CD4-positive, alpha-beta T cell (primary cell): Measurements from ENCODE around the gene TRAPPC6A. TPM values are rescaled to one million over a fixed set of nuclear protein-coding genes. Genes with fewer than 3 reads are reported as not detected.

ENCODE experiments used
- ATAC-seq: fragments of 200-7000 bp; cut with Tn5 transposase; one replicate; pipeline ENCODE4 v1.10.0; 2022; ENCODE audit warnings: mild to moderate bottlenecking; ENCODE audit not compliant: poor library complexity
- CTCF ChIA-PET: fragments of 350-600 bp; sonication (Branson Sonifier 250); formaldehyde crosslinking; loops from one replicate; lab custom pipeline; 2021; ENCODE audit warnings: antibody characterized with exemption, inconsistent platforms; lab: Charles Lee
- POLR2A ChIA-PET: fragments of 350-600 bp; sonication (Branson Sonifier 250); formaldehyde crosslinking; loops from one replicate; lab custom pipeline; 2021; ENCODE audit warnings: antibody characterized with exemption, inconsistent platforms; lab: Charles Lee
- DNase-seq, 14 experiments: peaks; one replicate each; pipeline ENCODE4 v3.0.0-alpha.2; 2013 to 2020; ENCODE audit warnings: mixed read lengths in 2 of 14
- H3K27ac ChIP-seq, 2 donors: one replicate each; pipeline versions ENCODE4 v1.5.1 to v1.7.0; 2013; ENCODE audit warnings: low read length in 2 of 2, low read depth in 1 of 2, mild to moderate bottlenecking in 1 of 2
- H3K27me3 ChIP-seq, 2 experiments: 1 replicate in 1 of 2; 2 replicates in 1 of 2; pipeline versions ENCODE4 v1.6.1 to v1.7.0; 2013; ENCODE audit warnings: low read length in 2 of 2, control low read depth in 1 of 2, mild to moderate bottlenecking in 1 of 2, moderate library complexity in 1 of 2; ENCODE audit not compliant: insufficient read depth in 2 of 2, control insufficient read depth in 1 of 2
- H3K36me3 ChIP-seq: one replicate; pipeline ENCODE4 v1.6.1; 2013; ENCODE audit warnings: low read length, control low read depth; ENCODE audit not compliant: insufficient read depth
- H3K4me1 ChIP-seq: one replicate; pipeline ENCODE4 v1.6.1; 2013; ENCODE audit warnings: low read length, control low read depth; ENCODE audit not compliant: insufficient read depth
- H3K4me3 ChIP-seq: one replicate; pipeline ENCODE4 v1.5.1; 2013; ENCODE audit warnings: mild to moderate bottlenecking, low read length, moderate library complexity
- H3K9me3 ChIP-seq, 2 experiments: 1 replicate in 1 of 2; 2 replicates in 1 of 2; pipeline versions ENCODE4 v1.6.1 to v1.7.0; 2013; ENCODE audit warnings: low read length in 2 of 2, mild to moderate bottlenecking in 2 of 2, control low read depth in 1 of 2, moderate library complexity in 1 of 2; ENCODE audit not compliant: control insufficient read depth in 1 of 2, insufficient read depth in 1 of 2
- H3K27ac Mint-ChIP-seq: one replicate; pipeline ENCODE4 v1.8.0; 2020; ENCODE audit warnings: mixed read lengths
- H3K27me3 Mint-ChIP-seq: one replicate; pipeline ENCODE4 v1.8.0; 2021; ENCODE audit warnings: mixed read lengths
- H3K36me3 Mint-ChIP-seq: one replicate; pipeline ENCODE4 v1.8.0; 2021; ENCODE audit warnings: low read depth, mixed read lengths
- H3K4me1 Mint-ChIP-seq: one replicate; pipeline ENCODE4 v1.8.0; 2021; ENCODE audit warnings: low read depth, mixed read lengths
- H3K4me3 Mint-ChIP-seq: one replicate; pipeline ENCODE4 v1.8.0; 2020; ENCODE audit warnings: mild to moderate bottlenecking, mixed read lengths
- H3K9me3 Mint-ChIP-seq: one replicate; pipeline ENCODE4 v1.8.0; 2020; ENCODE audit warnings: mixed read lengths
- CTCF ChIP-seq: fragments of 200-600 bp; IDR thresholded peaks from one replicate; pipeline ENCODE4 v1.8.0; 2022; ENCODE audit warnings: antibody characterized with exemption, mild to moderate bottlenecking
- intact Hi-C, 2 experiments: fragments of 100-400 bp; cut with DNase I in 1 of 2; cut with micrococcal nuclease in 1 of 2; formaldehyde crosslinking; loops; one replicate each; pipeline versions ENCODE4 v1.15.1 to v1.9.0; 2023 to 2025; cut with DNase I, micrococcal nuclease
- total RNA-seq, 174 experiments: library from RNA in 2 of 174; stranded (reverse) in 2 of 174; gene quantifications; one replicate each; pipeline ENCODE4 v1.2.3 and lab custom pipeline; 2021 to 2026

The TRAPPC6A gene
- total RNA-seq, 2 experiments from 2014 or later: 32.0 to 38.8 TPM

- ATAC-seq: no peak
- H3K4me3 Mint-ChIP-seq: peak overlapping the region; percentile 7
- peaks cover 29% of the 10 kb centered on the region for H3K4me1 Mint-ChIP-seq
- no peaks in the 10 kb centered on the region for H3K27me3 ChIP-seq
- peaks cover 57% of the 10 kb centered on the region for H3K4me1 ChIP-seq
- no peak for DNase-seq
- no peaks in the 10 kb centered on the region for H3K9me3 Mint-ChIP-seq
- H3K27me3 Mint-ChIP-seq: no peaks in the 10 kb centered on the region
- TF ChIP-seq CTCF: no peak
- H3K9me3 ChIP-seq: no peaks in the 10 kb centered on the region
- H3K36me3 ChIP-seq: peaks cover 2% of the 10 kb centered on the region
- H3K36me3 Mint-ChIP-seq: no peaks in the 10 kb centered on the region
- H3K4me3 ChIP-seq: no peak overlapping the region
- intact Hi-C loops: no loop called here
- POLR2A ChIA-PET: interaction anchor here (0.8 kb wide), 1 partner anchor 11 kb away, joined by 3 read pairs; the partner anchor contains the start of gene TRAPPC6A
- H3K27ac ChIP-seq: no peak overlapping the region
- CTCF ChIA-PET: no interaction called here
- peak overlapping the region; percentile 7 for H3K27ac Mint-ChIP-seq
Observed at GRCh38 chr19:45166723-45167252, 11.2 kb downstream of the TRAPPC6A start.

- Mint-ChIP-seq H3K36me3 (no peaks in the 10 kb centered on the region), H3K4me3 (no peak overlapping the region), H3K27ac (no peak overlapping the region), H3K4me1 (peaks cover 19% of the 10 kb centered on the region), H3K27me3 (no peaks in the 10 kb centered on the region), H3K9me3 (no peaks in the 10 kb centered on the region)
- POLR2A ChIA-PET: interaction anchor here (0.8 to 1.8 kb wide), 2 partner anchors 14 to 210 kb away, joined by 3 to 9 read pairs; partner anchors contain the start of genes BLOC1S3 and TRAPPC6A
- intact Hi-C loops: no loop called here
- DNase-seq (peak in 10 of 14 experiments; percentile 22 to 87 (median 43)), ATAC-seq (peak; percentile 81)
- peaks cover 2% of the 10 kb centered on the region for H3K36me3 ChIP-seq
- CTCF ChIA-PET: interaction anchor here (1.0 to 1.6 kb wide), 3 partner anchors 12 to 15 kb away, joined by 4 to 7 read pairs (median 4); partner anchors contain the start of genes BLOC1S3 and TRAPPC6A
- no peaks in the 10 kb centered on the region for H3K27me3 ChIP-seq
- peaks cover 37% of the 10 kb centered on the region for H3K4me1 ChIP-seq
- H3K4me3 ChIP-seq: no peak overlapping the region
- TF ChIP-seq CTCF: no peak
- H3K9me3 ChIP-seq: no peaks in the 10 kb centered on the region
- peak overlapping the region in 1 of 2 donors; percentile 51 for H3K27ac ChIP-seq
Observed at GRCh38 chr19:45164577-45165335, 13.3 kb downstream of the TRAPPC6A start.

- no peak for DNase-seq
- Mint-ChIP-seq H3K4me1 (peaks cover 19% of the 10 kb centered on the region), H3K9me3 (no peaks in the 10 kb centered on the region), H3K4me3 (no peak overlapping the region), H3K27me3 (no peaks in the 10 kb centered on the region), H3K27ac (no peak overlapping the region), H3K36me3 (no peaks in the 10 kb centered on the region)
- Histone ChIP-seq H3K27ac (peak overlapping the region; percentile 1 to 51), H3K36me3 (peaks cover 2% of the 10 kb centered on the region), H3K27me3 (no peaks in the 10 kb centered on the region), H3K4me3 (no peak overlapping the region), H3K9me3 (no peaks in the 10 kb centered on the region), H3K4me1 (peaks cover 29% of the 10 kb centered on the region)
- ChIA-PET CTCF (interaction anchor here (1.0 to 1.6 kb wide), 3 partner anchors 12 to 15 kb away, joined by 4 to 7 read pairs (median 4); partner anchors contain the start of genes BLOC1S3 and TRAPPC6A), POLR2A (interaction anchor here (1.8 kb wide), 1 partner anchor 14 kb away, joined by 9 read pairs; the partner anchor contains the start of genes BLOC1S3 and TRAPPC6A)
- TF ChIP-seq CTCF: no peak
- no peak for ATAC-seq
- intact Hi-C loops: no loop called here
Observed at GRCh38 chr19:45163751-45164460, 14.1 kb downstream of the TRAPPC6A start.
